ENCODE results near the gene NDUFS8. TPM values are rescaled to one million over a fixed set of nuclear protein-coding genes. Genes with fewer than 3 reads are reported as not detected.

The NDUFS8 gene
- total and polyA plus RNA-seq, 2 of the 4 experiments (the other 2 are of a cell fraction), result 85.9 to 131 TPM

DNA sequence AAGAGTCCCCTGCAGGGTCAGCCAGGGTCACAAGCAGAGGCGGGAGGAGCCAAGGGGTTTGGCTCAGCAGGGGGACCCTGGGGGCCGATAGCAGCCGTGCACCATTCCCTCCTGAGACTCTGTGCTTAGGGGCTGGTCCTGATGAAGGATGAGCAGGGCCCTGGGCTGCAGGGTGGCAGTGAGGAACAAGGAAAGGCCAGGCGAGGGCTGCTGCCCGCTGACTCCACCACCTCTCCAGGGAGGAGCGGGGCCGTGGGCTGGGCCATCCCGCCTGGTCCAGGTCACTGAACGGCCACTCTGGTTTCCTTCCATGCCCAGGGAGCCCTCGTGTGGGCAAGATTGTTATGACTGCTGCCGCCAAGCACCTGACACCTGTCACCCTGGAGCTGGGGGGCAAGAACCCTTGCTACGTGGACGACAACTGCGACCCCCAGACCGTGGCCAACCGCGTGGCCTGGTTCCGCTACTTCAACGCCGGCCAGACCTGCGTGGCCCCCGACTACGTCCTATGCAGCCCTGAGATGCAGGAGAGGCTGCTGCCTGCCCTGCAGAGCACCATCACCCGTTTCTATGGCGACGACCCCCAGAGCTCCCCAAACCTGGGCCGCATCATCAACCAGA, 9.2 kb upstream of the NDUFS8 start:
- Histone ChIP-seq H3K9me3 (ENCODE audit: control insufficient read depth, insufficient read depth, low read length) (no peaks in the 10 kb centered on the region), H2BK120ac (ENCODE audit: low read depth, low read length) (no peak overlapping the region), H4K91ac (ENCODE audit: insufficient read depth, low read depth, low read length) (no peak overlapping the region), H2AK5ac (ENCODE audit: low read depth, low read length) (no peak overlapping the region; the same call in 1 of the 2 replicates), H3K9ac (ENCODE audit: low read depth, low read length) (no peak overlapping the region), H2AK9ac (replicated peaks; ENCODE audit: low read depth, low read length, poor library complexity) (peak overlapping the region; percentile 11), H3K4me3 (ENCODE audit: insufficient read depth, low read depth, low read length) (no peak overlapping the region), H3K18ac (ENCODE audit: low read depth, low read length) (no peak overlapping the region), H3K9me1 (ENCODE audit: insufficient read depth, low read length) (no peaks in the 10 kb centered on the region; the same call in 1 of the 2 replicates), H2BK20ac (ENCODE audit: low read depth, low read length) (no peak overlapping the region), H3K4ac (ENCODE audit: low read depth, low read length) (no peak overlapping the region), H3K27ac (ENCODE audit: insufficient read depth, low read length) (no peak overlapping the region), H2BK5ac (ENCODE audit: low read depth, low read length, poor library complexity, severe bottlenecking) (no peak overlapping the region), H2BK15ac (ENCODE audit: low read depth, low read length) (no peak overlapping the region), H3K79me1 (ENCODE audit: low read depth in 1 of 2, low read length in 2 of 2) (peaks cover 0 to 8% of the 10 kb centered on the region in 2 experiments; a peak in 1 of 4 replicates), H4K5ac (ENCODE audit: low read depth, low read length) (no peak overlapping the region), H3K4me1 (ENCODE audit: control insufficient read depth, insufficient read depth, low read length) (peaks cover 6% of the 10 kb centered on the region), H3K27me3 (ENCODE audit: control insufficient read depth, insufficient read depth, low read length) (no peaks in the 10 kb centered on the region), H3K23ac (ENCODE audit: low read depth, low read length) (no peak overlapping the region; the same call in 1 of the 2 replicates), H3K4me2 (ENCODE audit: low read depth, low read length) (no peak overlapping the region), H2AFZ (replicated peaks; ENCODE audit: low read length, poor library complexity) (no peak overlapping the region), H3K14ac (replicated peaks; ENCODE audit: low read depth, low read length) (no peak overlapping the region), H3K56ac (ENCODE audit: extremely low read depth, insufficient read depth, low read length) (no peak overlapping the region), H3K36me3 (ENCODE audit: control insufficient read depth, insufficient read depth, low read length) (peaks cover 25% of the 10 kb centered on the region; the same call in 1 of the 2 replicates), H4K20me1 (ENCODE audit: insufficient read depth, low read length) (no peaks in the 10 kb centered on the region), H4K8ac (ENCODE audit: low read depth in 2 of 2, low read length in 2 of 2) (no peak overlapping the region)
- TF ChIP-seq POLR2A (IDR thresholded peaks at IDR 0.05; ENCODE audit: low read depth, low read length) (no peak), RAD21 (IDR thresholded peaks at IDR 0.05; ENCODE audit: low read length) (peak; percentile 23; the same call in 1 of the 2 replicates)
- TF ChIP-seq, protein P1, sequence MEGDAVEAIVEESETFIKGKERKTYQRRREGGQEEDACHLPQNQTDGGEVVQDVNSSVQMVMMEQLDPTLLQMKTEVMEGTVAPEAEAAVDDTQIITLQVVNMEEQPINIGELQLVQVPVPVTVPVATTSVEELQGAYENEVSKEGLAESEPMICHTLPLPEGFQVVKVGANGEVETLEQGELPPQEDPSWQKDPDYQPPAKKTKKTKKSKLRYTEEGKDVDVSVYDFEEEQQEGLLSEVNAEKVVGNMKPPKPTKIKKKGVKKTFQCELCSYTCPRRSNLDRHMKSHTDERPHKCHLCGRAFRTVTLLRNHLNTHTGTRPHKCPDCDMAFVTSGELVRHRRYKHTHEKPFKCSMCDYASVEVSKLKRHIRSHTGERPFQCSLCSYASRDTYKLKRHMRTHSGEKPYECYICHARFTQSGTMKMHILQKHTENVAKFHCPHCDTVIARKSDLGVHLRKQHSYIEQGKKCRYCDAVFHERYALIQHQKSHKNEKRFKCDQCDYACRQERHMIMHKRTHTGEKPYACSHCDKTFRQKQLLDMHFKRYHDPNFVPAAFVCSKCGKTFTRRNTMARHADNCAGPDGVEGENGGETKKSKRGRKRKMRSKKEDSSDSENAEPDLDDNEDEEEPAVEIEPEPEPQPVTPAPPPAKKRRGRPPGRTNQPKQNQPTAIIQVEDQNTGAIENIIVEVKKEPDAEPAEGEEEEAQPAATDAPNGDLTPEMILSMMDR (conservative IDR thresholded peaks at IDR 0.05; ENCODE audit: low read depth, low read length), result peak; percentile 24; the same call in 1 of the 2 replicates
- in situ Hi-C loops (cut with MboI; ENCODE audit: low sequenced_read_pairs), result no loop called here
- 79% methylated on average over 23 of the region's 27 CpGs; no CpG with 5 or more reads in 1 of the 2 experiments for WGBS, 2 experiments (ENCODE audit: extremely low coverage in 2 of 2, insufficient read length in 1 of 2)
- POLR2A ChIA-PET (ENCODE audit: unreplicated experiment), result no interaction called here
- CTCF ChIA-PET, result no interaction called here
- no peak for ATAC-seq (ENCODE audit: low read depth)
- intact Hi-C loops (cut with micrococcal nuclease), result no loop called here
- no TSS peak for BruUV-seq (replicated peaks)
- dilution Hi-C loops (cut with HindIII; ENCODE audit: low sequenced_read_pairs, unreplicated experiment), result no loop called here
- DNase-seq, result no peak
